Keratinocyte (primary cell): ENCODE results near the gene BOLA2B. TPM values are rescaled to one million over a fixed set of nuclear protein-coding genes. Genes with fewer than 3 reads are reported as not detected.

Experiments
- DNase-seq: peaks from one replicate; pipeline ENCODE4 v3.0.0-alpha.2; 2011; ENCODE audit warnings: low read depth, missing footprints, low spot score
- FAIRE-seq: peaks from 2 replicates; lab custom pipeline; 2011; peaks lifted over from hg19 to GRCh38; lab: Jason Lieb, UNC
- H2AFZ ChIP-seq: 2 replicates; pipeline ENCODE4 v1.6.0; 2012; ENCODE audit warnings: low read length, control low read depth, inconsistent platforms; ENCODE audit not compliant: control insufficient read depth
- H3K27ac ChIP-seq: 2 replicates; pipeline ENCODE4 v1.5.1; 2011; ENCODE audit warnings: low read length; ENCODE audit not compliant: control insufficient read depth, insufficient read depth
- H3K27me3 ChIP-seq: 3 replicates; pipeline ENCODE4 v1.6.0; 2011; ENCODE audit warnings: low read length; ENCODE audit not compliant: control insufficient read depth, insufficient read depth; ENCODE audit errors: extremely low read depth
- H3K36me3 ChIP-seq, 2 experiments: 2 replicates in 1 of 2; 3 replicates in 1 of 2; pipeline ENCODE4 v1.5.1; 2011; ENCODE audit warnings: low read length in 2 of 2, mild to moderate bottlenecking in 1 of 2; ENCODE audit not compliant: control insufficient read depth in 2 of 2, insufficient read depth in 2 of 2; ENCODE audit errors: extremely low read depth in 1 of 2
- H3K4me1 ChIP-seq: 3 replicates; pipeline ENCODE4 v1.5.1; 2011; ENCODE audit warnings: low read length; ENCODE audit not compliant: control insufficient read depth, insufficient read depth; ENCODE audit errors: extremely low read depth
- H3K4me2 ChIP-seq: 3 replicates; pipeline ENCODE4 v1.6.0; 2011; ENCODE audit warnings: low read depth, low read length; ENCODE audit not compliant: control insufficient read depth, insufficient read depth; ENCODE audit errors: extremely low read depth
- H3K4me3 ChIP-seq, 3 experiments: fragments of 200-600 bp in 1 of 3; sonication (generic) in 1 of 3; 2 replicates in 2 of 3; 3 replicates in 1 of 3; pipeline ENCODE4 v1.5.1; 2011 to 2016; ENCODE audit warnings: low read length in 3 of 3, mild to moderate bottlenecking in 3 of 3, control low read depth in 2 of 3, inconsistent platforms in 1 of 3, low read depth in 1 of 3, mixed read lengths in 1 of 3, mixed run types in 1 of 3, moderate library complexity in 1 of 3; ENCODE audit not compliant: control insufficient read depth in 2 of 3, insufficient read depth in 2 of 3; ENCODE audit errors: extremely low read depth in 1 of 3
- H3K79me2 ChIP-seq: 2 replicates; pipeline ENCODE4 v1.6.0; 2012; ENCODE audit warnings: low read length; ENCODE audit not compliant: control insufficient read depth, insufficient read depth
- H3K9ac ChIP-seq: 3 replicates; pipeline ENCODE4 v1.6.0; 2011; ENCODE audit warnings: low read length; ENCODE audit not compliant: control insufficient read depth, insufficient read depth; ENCODE audit errors: extremely low read depth
- H3K9me1 ChIP-seq: 3 replicates; pipeline ENCODE4 v1.6.0; 2011; ENCODE audit warnings: low read length; ENCODE audit not compliant: control insufficient read depth, insufficient read depth; ENCODE audit errors: extremely low read depth
- H3K9me3 ChIP-seq: 2 replicates; pipeline ENCODE4 v1.5.1; 2012; ENCODE audit warnings: low read depth, low read length; ENCODE audit not compliant: control insufficient read depth
- H4K20me1 ChIP-seq: 3 replicates; pipeline ENCODE4 v1.6.0; 2011; ENCODE audit warnings: low read length; ENCODE audit not compliant: control insufficient read depth, insufficient read depth; ENCODE audit errors: extremely low read depth
- CTCF ChIP-seq, 3 experiments: IDR thresholded peaks in 1 of 3; conservative IDR thresholded peaks in 1 of 3; optimal IDR thresholded peaks in 1 of 3; 2 replicates in 2 of 3; 3 replicates in 1 of 3; pipeline versions ENCODE3 to v1.5.1; 2011; ENCODE audit warnings: low read length in 3 of 3, mild to moderate bottlenecking in 3 of 3, moderate library complexity in 2 of 3, control low read depth in 1 of 3, inconsistent platforms in 1 of 3; ENCODE audit not compliant: insufficient read depth in 2 of 3; ENCODE audit errors: extremely low read depth in 1 of 3
- EZH2 ChIP-seq: IDR thresholded peaks from one replicate; pipeline ENCODE4 v1.6.1; 2012; ENCODE audit warnings: inconsistent platforms, mild to moderate bottlenecking, low read length, moderate library complexity
- dilution Hi-C: fragments of 300-500 bp; cut with MboI; formaldehyde crosslinking; loops from one replicate; pipeline ENCODE4 v1.7.0; 2020; ENCODE audit warnings: low sequenced_read_pairs; ENCODE audit not compliant: extremely low pct_ligation_motif_present
- polyA plus RNA-seq, 5 experiments: library from polyadenylated mRNA; depleted of rRNA in 3 of 5; stranded (reverse) in 3 of 5; stranded (forward) in 1 of 5; unstranded in 1 of 5; fragments of >200 nt; gene quantifications; 1 replicate in 1 of 5; 2 replicates in 3 of 5; 3 replicates in 1 of 5; pipeline versions ENCODE4 v1.2.1 to v1.2.3, GENCODE V29; 2011 to 2012; ENCODE audit warnings: missing spikeins in 2 of 5, low read depth in 1 of 5, low replicate concordance in 1 of 5

Gene BOLA2B
- polyA plus RNA-seq, 1 donor (not counting 4 experiments of a cell fraction or from before 2014, with no cell fraction given), result 41.0 TPM

DNA sequence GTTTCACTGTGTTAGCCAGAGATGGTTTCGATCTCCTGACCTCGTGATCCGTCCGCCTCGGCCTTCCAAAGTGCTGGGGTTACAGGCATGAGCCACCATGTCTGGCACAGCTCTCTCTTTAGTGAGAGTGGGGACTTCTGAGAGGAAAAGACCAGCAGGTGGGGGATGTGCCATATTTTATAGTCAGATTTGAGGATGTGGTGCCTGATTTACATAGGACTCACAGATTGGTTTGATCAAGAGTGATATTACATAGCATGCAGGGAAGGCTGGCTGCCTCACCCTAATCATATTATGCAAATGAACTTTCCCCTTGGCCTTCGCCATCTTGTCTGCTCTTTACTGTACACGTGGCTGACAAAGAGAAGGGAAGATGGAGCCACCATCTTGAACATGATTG, 42.4 kb downstream of the BOLA2B start:
- dilution Hi-C loops, result no loop called here
- Histone ChIP-seq H3K27me3 (no peaks in the 10 kb centered on the region), H3K79me2 (no peaks in the 10 kb centered on the region), H2AFZ (no peak overlapping the region), H4K20me1 (no peaks in the 10 kb centered on the region), H3K9ac (no peak overlapping the region), H3K36me3 (no peaks in the 10 kb centered on the region), H3K4me2 (no peak overlapping the region), H3K27ac (no peak overlapping the region), H3K9me3 (no peaks in the 10 kb centered on the region), H3K9me1 (no peaks in the 10 kb centered on the region), H3K4me3 (no peak overlapping the region), H3K4me1 (no peaks in the 10 kb centered on the region)
- FAIRE-seq, result no peak
- DNase-seq, result no peak
- TF ChIP-seq CTCF (optimal IDR thresholded peaks at IDR 0.05 in 1 of 3, IDR thresholded peaks at IDR 0.05 in 1 of 3, conservative IDR thresholded peaks at IDR 0.05 in 1 of 3; ENCODE audit: extremely low read depth in 1 of 3, insufficient read depth in 2 of 3, low read length in 3 of 3) (no peak), EZH2 (no peak)

- Histone ChIP-seq H3K9me3 (no peaks in the 10 kb centered on the region), H3K9ac (no peak overlapping the region), H2AFZ (no peak overlapping the region), H3K4me2 (no peak overlapping the region), H3K4me1 (no peaks in the 10 kb centered on the region), H3K27ac (no peak overlapping the region), H3K27me3 (no peaks in the 10 kb centered on the region), H3K36me3 (no peaks in the 10 kb centered on the region), H4K20me1 (no peaks in the 10 kb centered on the region), H3K9me1 (no peaks in the 10 kb centered on the region), H3K4me3 (no peak overlapping the region), H3K79me2 (no peaks in the 10 kb centered on the region)
- TF ChIP-seq EZH2, result no peak
- no peak for TF ChIP-seq CTCF (optimal IDR thresholded peaks at IDR 0.05 in 1 of 3, IDR thresholded peaks at IDR 0.05 in 1 of 3, conservative IDR thresholded peaks at IDR 0.05 in 1 of 3; ENCODE audit: extremely low read depth in 1 of 3, insufficient read depth in 2 of 3, low read length in 3 of 3)
- dilution Hi-C loops, result no loop called here
- no peak for DNase-seq
- FAIRE-seq, result no peak
Measured at GRCh38 chr16:30149250-30149930, 44.1 kb downstream of the BOLA2B start.
